Upper lobe of left lung (tissue), 4 donors: ENCODE data around the gene TTC39C.

Source experiments
- EP300 ChIP-seq, 4 donors: sonication (generic); formaldehyde crosslinking; IDR thresholded peaks; one replicate each; pipeline ENCODE4 v1.5.1; 2017; ENCODE audit warnings: antibody characterized with exemption in 4 of 4, control low read depth in 2 of 4
- POLR2A ChIP-seq, 4 donors: fragments of 450-650 bp; IDR thresholded peaks; one replicate each; pipeline ENCODE4 v1.5.1; 2016 to 2017; ENCODE audit warnings: antibody characterized with exemption in 4 of 4, mild to moderate bottlenecking in 2 of 4
- POLR2AphosphoS5 ChIP-seq, 2 donors: sonication (generic); formaldehyde crosslinking; IDR thresholded peaks; one replicate each; pipeline ENCODE4 v1.5.1; 2017; ENCODE audit warnings: antibody characterized with exemption in 2 of 2
- TF ChIP-seq, protein P1 (sequence below), 6 experiments: fragments of 450-650 bp in 4 of 6; fragments of 200-600 bp in 2 of 6; sonication (generic) in 2 of 6; IDR thresholded peaks; one replicate each; pipeline ENCODE4 v1.5.1; 2016 to 2019; ENCODE audit warnings: antibody characterized with exemption in 6 of 6

GRCh38 chr18:24112874-24113615 is 98.5 kb downstream of the TTC39C start:
- TF ChIP-seq, protein P1, sequence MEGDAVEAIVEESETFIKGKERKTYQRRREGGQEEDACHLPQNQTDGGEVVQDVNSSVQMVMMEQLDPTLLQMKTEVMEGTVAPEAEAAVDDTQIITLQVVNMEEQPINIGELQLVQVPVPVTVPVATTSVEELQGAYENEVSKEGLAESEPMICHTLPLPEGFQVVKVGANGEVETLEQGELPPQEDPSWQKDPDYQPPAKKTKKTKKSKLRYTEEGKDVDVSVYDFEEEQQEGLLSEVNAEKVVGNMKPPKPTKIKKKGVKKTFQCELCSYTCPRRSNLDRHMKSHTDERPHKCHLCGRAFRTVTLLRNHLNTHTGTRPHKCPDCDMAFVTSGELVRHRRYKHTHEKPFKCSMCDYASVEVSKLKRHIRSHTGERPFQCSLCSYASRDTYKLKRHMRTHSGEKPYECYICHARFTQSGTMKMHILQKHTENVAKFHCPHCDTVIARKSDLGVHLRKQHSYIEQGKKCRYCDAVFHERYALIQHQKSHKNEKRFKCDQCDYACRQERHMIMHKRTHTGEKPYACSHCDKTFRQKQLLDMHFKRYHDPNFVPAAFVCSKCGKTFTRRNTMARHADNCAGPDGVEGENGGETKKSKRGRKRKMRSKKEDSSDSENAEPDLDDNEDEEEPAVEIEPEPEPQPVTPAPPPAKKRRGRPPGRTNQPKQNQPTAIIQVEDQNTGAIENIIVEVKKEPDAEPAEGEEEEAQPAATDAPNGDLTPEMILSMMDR (IDR thresholded peaks at IDR 0.05), result no peak
- TF ChIP-seq POLR2A (IDR thresholded peaks at IDR 0.05) (no peak), EP300 (IDR thresholded peaks at IDR 0.05) (no peak), POLR2AphosphoS5 (IDR thresholded peaks at IDR 0.05) (no peak)
